ENCODE measurements around the gene DSCAM.

- TF ChIP-seq CTCF (IDR thresholded peaks at IDR 0.05) (no peak), POLR2A (IDR thresholded peaks at IDR 0.05) (no peak)
Observed at GRCh38 chr21:40200126-40200525, 646.8 kb downstream of the DSCAM start.
